ENCODE data around the gene SRSF3.

SRSF3 gene

GRCh38 chr6:36623547-36624459 is 29.6 kb downstream of the SRSF3 start:
- DNase-seq (ENCODE audit: low spot score): peak; percentile 82

GRCh38 chr6:36624461-36625157 is 30.4 kb downstream of the SRSF3 start:
- no peak for DNase-seq (ENCODE audit: low spot score)

- DNase-seq (ENCODE audit: low spot score): no peak
Observed at GRCh38 chr6:36625158-36625919, 31.2 kb downstream of the SRSF3 start.

- DNase-seq (ENCODE audit: low spot score): no peak
Observed at GRCh38 chr6:36626636-36627035, 32.5 kb downstream of the SRSF3 start.

GRCh38 chr6:36627141-36627540 is 33.0 kb downstream of the SRSF3 start:
- no peak for DNase-seq (ENCODE audit: low spot score)

GRCh38 chr6:36627801-36628246 is 33.7 kb downstream of the SRSF3 start:
- no peak for DNase-seq (ENCODE audit: low spot score)

- no peak for DNase-seq (ENCODE audit: low spot score)
Observed at GRCh38 chr6:36629784-36630183, 35.6 kb downstream of the SRSF3 start.

- DNase-seq (ENCODE audit: low spot score): no peak
Observed at GRCh38 chr6:36631326-36632011, 37.3 kb downstream of the SRSF3 start.

GRCh38 chr6:36633370-36633769 is 39.2 kb downstream of the SRSF3 start:
- no peak for DNase-seq (ENCODE audit: low spot score)

GRCh38 chr6:36633915-36634314 is 39.8 kb downstream of the SRSF3 start:
- no peak for DNase-seq (ENCODE audit: low spot score)

- DNase-seq (ENCODE audit: low spot score): no peak
Observed at GRCh38 chr6:36634317-36635108, 40.4 kb downstream of the SRSF3 start.

- no peak for DNase-seq (ENCODE audit: low spot score)
Observed at GRCh38 chr6:36636283-36636682, 42.1 kb downstream of the SRSF3 start.

- no peak for DNase-seq (ENCODE audit: low spot score)
Observed at GRCh38 chr6:36636687-36637418, 42.7 kb downstream of the SRSF3 start.

GRCh38 chr6:36638579-36638978 is 44.4 kb downstream of the SRSF3 start:
- no peak for DNase-seq (ENCODE audit: low spot score)

- no peak for DNase-seq (ENCODE audit: low spot score)
Observed at GRCh38 chr6:36639171-36639808, 45.1 kb downstream of the SRSF3 start.

- no peak for DNase-seq (ENCODE audit: low spot score)
Observed at GRCh38 chr6:36641543-36641942, 47.4 kb downstream of the SRSF3 start.

GRCh38 chr6:36642913-36643817 is 49.0 kb downstream of the SRSF3 start:
- DNase-seq (ENCODE audit: low spot score): no peak

GRCh38 chr6:36643977-36644376 is 49.8 kb downstream of the SRSF3 start:
- no peak for DNase-seq (ENCODE audit: low spot score)

GRCh38 chr6:36649086-36649485 is 54.9 kb downstream of the SRSF3 start:
- DNase-seq (ENCODE audit: low spot score): no peak

Data from globus pallidus (tissue), 1 donor.